Mesodermal cell (in vitro differentiated cells): ENCODE results near the gene ENDOG.
"Not testable (repeated sequence)": the region's sequence is repeated elsewhere in the genome, so short reads cannot be mapped to it uniquely, and the experiment has no call there.

Experiments
- H3K27ac ChIP-seq: 2 replicates; pipeline ENCODE4 v1.7.0; 2013; ENCODE audit warnings: mild to moderate bottlenecking, low read depth, low read length, moderate library complexity; ENCODE audit not compliant: severe bottlenecking
- H3K36me3 ChIP-seq: 2 replicates; pipeline ENCODE4 v1.7.1; 2013; ENCODE audit warnings: mild to moderate bottlenecking, low read length, moderate library complexity; ENCODE audit not compliant: control insufficient read depth, insufficient read depth
- H3K4me1 ChIP-seq: one replicate; pipeline ENCODE4 v1.7.1; 2013; ENCODE audit warnings: mild to moderate bottlenecking, low read length; ENCODE audit not compliant: insufficient read depth, control insufficient read depth, poor library complexity, severe bottlenecking
- H3K4me3 ChIP-seq: 2 replicates; pipeline ENCODE4 v1.7.0; 2013; ENCODE audit warnings: low read length, control low read depth, mild to moderate bottlenecking; ENCODE audit not compliant: insufficient read depth, poor library complexity, severe bottlenecking; ENCODE audit errors: extremely low read depth
- H3K9me3 ChIP-seq: 2 replicates; pipeline ENCODE4 v1.7.1; 2013; ENCODE audit warnings: mild to moderate bottlenecking, low read length, moderate library complexity; ENCODE audit not compliant: control insufficient read depth
- WGBS, 2 experiments: methylation state at CpG; one replicate each; pipeline ENCODE4 v1.1.5; 2013; ENCODE audit warnings: missing lambda C conversion rate in 2 of 2; ENCODE audit not compliant: insufficient coverage in 2 of 2; 5-methylcytosine and 5-hydroxymethylcytosine counted together

The ENDOG gene

DNA sequence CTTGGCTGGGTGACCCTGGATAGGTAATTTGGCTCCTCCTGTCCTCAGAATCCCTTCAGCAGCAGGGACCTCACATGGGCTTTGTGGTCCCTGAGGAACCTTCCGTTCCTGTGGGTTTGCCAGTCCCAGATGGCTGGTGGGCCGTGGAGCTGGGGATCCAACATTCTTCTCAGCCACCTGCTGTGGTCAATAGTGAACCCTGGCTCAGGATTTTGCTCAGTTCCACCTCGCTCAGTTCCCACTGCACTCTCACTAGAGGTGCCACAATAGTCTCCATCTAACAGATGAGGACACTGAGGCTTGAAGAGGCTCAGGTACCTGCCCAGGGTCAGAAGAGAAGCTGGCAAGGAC is 28.4 kb downstream of the ENDOG start:
- Histone ChIP-seq H3K9me3 (peaks cover 13% of the 10 kb centered on the region), H3K4me1 (no peaks in the 10 kb centered on the region), H3K27ac (no peak overlapping the region), H3K4me3 (no peak overlapping the region), H3K36me3 (peaks cover 13% of the 10 kb centered on the region)
- WGBS, 2 experiments, result 93 to 97% methylated on average over 3 of the region's 3 CpGs

DNA sequence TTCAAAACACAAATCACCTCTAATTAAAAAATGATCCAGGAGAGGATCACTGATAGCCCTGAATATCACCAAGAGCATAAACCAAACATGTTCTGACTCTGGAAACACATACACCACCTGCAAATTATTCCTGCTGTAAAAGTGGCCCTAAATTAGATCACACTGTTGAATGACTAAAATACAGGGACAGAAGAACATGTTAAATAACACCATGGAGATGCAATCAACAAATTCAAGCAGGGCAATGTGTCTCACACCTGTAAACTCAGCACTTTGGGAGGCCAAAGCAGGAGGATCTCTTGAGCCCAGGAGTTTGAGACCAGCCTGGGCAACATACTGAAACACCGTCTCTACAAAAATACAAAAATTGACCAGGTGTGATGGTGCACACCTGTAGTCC is 29.5 kb downstream of the ENDOG start:
- Histone ChIP-seq H3K4me3 (no peak overlapping the region), H3K9me3 (peaks cover 13% of the 10 kb centered on the region), H3K27ac (no peak overlapping the region), H3K36me3 (peaks cover 3% of the 10 kb centered on the region), H3K4me1 (no peaks in the 10 kb centered on the region)
- 83 to 100% methylated on average over 1 of the region's 1 CpG for WGBS, 2 experiments

DNA sequence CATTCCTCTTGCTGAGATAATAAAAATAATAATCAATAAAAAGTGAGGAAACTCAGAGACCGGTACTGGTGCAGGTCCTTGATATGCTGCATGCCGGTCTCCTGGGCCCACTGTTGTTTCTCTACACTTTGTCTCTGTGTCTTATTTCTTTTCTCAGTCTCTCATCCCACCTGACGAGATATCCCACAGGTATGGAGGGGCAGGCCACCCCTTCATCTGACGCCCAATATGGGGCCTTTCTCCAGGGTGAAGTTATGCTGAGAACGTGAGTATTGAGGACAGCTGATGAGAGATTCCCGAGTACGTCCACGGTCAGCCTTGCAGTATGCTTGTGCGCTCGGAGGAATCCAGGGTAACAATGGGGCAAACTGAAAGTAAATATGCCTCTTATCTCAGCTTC is 32.7 kb downstream of the ENDOG start:
- H3K4me3 ChIP-seq, H3K36me3 ChIP-seq, H3K27ac ChIP-seq, H3K4me1 ChIP-seq: not testable (repeated sequence)
- H3K9me3 ChIP-seq, result peaks cover 13% of the 10 kb centered on the region
- WGBS, 2 experiments, result 100% methylated on average over 4 to 8 of the region's 10 CpGs

DNA sequence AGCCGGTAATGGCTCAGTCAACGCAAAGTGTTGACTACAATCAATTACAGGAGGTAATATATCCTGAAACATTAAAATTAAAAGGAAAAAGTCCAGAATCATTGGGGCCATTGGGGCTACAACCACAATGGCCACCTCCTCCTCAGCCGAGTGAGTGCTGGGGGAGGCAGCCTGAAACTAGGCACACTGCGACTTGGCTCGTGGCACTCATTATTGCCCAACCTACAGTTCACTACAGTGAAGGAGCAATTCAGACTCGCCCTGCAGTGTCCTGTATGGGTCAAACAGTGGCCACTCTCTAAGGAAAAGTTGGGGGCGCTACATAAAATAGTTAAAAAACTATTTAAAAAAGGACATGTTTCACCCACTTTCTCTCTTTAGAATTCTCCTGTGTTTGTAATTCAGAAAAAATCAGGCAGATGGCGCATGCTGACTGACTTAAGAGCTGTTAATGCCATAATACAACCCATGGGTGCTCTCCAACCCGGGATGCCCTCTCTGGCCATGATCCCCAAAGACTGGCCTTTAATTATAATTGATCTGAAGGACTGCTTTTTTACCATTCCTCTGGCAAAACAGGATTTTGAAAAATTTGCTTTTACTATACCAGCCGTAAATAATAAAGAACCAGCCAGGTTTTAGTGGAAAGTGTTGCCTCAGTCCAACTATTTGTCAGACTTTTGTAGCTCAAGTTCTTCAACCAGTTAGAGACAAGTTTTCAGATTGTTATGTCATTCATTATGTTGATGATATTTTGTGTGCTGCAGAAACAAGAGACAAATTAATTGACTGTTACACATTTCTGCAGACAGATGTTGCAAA is 33.7 kb downstream of the ENDOG start:
- peaks cover 13% of the 10 kb centered on the region for H3K9me3 ChIP-seq
- 85 to 95% methylated on average over 4 to 5 of the region's 10 CpGs for WGBS, 2 experiments
- not testable (repeated sequence) for H3K4me3 ChIP-seq, H3K36me3 ChIP-seq, H3K27ac ChIP-seq, H3K4me1 ChIP-seq

DNA sequence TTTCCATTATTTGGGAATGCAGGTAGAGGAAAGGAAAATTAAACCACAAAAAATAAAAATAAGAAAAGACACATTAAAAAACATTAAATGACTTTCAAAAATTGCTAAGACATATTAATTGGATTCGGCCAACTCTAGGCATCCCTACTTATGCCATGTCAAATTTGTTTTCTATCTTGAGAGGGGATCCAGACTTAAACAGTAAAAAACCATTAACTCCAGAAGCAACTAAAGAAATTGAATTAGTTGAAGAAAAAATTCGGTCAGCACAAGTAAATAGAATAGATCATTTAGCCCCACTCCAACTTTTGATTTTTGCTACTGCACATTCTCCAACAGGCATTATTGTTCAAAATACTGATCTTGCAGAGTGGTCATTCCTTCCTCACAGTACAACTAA is 34.3 kb downstream of the ENDOG start:
- H3K27ac ChIP-seq, H3K36me3 ChIP-seq, H3K4me3 ChIP-seq, H3K4me1 ChIP-seq: not testable (repeated sequence)
- peaks cover 12% of the 10 kb centered on the region for H3K9me3 ChIP-seq
- WGBS, 2 experiments, result 100% methylated on average over 1 of the region's 2 CpGs; no CpG with 5 or more reads in 1 of the 2 experiments

DNA sequence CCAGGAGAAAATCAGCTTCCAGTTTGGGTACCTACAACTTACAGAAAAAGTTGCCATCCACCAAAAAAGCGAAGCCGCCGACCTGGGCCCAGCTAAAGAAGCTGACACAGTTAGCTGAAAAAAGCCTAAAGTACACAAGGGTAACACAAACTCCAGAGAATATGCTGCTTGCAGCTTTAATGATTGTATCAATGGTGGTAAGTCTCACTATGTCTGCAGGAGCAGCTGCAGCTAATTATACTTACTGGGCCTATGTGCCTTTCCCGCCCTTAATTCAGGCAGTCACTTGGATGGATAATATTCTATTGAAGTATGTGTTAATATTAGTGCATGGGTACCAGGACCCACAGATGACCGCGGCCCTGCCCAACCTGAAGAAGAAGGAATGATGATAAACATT is 36.2 kb downstream of the ENDOG start:
- H3K27ac ChIP-seq, H3K4me1 ChIP-seq, H3K9me3 ChIP-seq, H3K4me3 ChIP-seq, H3K36me3 ChIP-seq: not testable (repeated sequence)
- WGBS, 2 experiments, result 100% methylated on average over 3 of the region's 6 CpGs

DNA sequence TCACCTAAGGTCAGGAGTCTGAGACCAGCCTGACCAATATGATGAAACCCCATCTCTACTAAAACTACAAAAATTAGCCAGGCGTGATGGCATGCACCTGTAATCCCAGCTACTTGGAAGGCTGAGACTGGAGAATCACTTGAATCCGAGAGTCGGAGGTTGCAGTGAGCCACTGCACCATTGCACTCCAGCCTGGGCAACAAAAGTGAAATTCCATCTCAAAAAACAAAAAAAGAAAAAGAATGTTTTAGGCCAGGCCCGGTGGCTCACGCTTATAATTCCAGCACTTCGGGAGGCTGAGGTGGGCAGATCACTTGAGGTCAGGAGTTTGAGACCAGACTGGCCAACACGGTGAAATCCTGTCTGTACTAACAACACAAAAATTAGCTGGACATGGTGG is 40.2 kb downstream of the ENDOG start:
- WGBS, 2 experiments, result 91 to 94% methylated on average over 7 of the region's 7 CpGs
- H3K27ac ChIP-seq, result not testable (repeated sequence)

DNA sequence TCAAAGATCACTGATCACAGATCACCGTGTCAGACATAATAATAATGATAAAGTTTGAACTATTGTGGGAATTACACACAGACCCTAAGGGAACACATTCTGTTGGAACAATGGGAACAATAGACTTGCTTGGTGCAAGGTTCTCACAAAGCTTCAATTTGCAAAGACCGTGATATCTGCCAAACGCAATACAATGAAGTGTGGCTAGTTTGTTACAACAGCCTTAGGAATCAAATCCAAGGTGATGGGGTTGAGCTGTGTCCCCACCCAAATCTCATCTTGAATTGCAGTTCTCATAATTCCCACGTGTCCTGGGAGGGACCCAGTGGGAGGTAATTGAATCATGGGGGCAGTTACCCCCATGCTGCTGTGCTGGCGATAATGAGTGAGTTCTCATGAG is 42.6 kb downstream of the ENDOG start:
- Histone ChIP-seq H3K4me1 (no peaks in the 10 kb centered on the region), H3K27ac (no peak overlapping the region), H3K4me3 (no peak overlapping the region), H3K9me3 (no peaks in the 10 kb centered on the region), H3K36me3 (no peaks in the 10 kb centered on the region)
- 90% methylated on average over 3 to 5 of the region's 5 CpGs for WGBS, 2 experiments

More for the DNA sequence above, 40.2 kb downstream of the ENDOG start:
- not testable (repeated sequence) for H3K4me1 ChIP-seq, H3K36me3 ChIP-seq, H3K9me3 ChIP-seq, H3K4me3 ChIP-seq

DNA sequence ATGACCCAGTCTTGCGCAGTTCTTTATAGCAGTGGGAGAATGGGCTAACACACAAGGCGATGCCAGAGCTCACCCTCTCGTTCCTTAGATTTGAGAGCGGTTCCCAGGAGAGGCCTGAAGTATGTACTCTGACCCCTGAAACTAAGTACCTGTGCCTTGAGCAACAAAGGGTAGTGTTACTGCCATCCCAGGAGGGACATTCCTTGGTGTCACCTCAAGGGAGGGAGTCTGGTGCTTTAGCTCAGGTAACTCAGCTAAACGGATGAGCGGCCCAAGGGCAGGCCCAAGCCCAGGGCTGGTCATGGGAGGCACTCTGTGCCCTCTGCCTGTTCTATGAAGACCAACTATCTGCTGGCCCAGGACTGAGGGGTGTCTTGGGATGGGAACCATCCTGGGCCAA is 43.2 kb downstream of the ENDOG start:
- Histone ChIP-seq H3K4me3 (no peak overlapping the region), H3K36me3 (no peaks in the 10 kb centered on the region), H3K27ac (no peak overlapping the region), H3K9me3 (no peaks in the 10 kb centered on the region), H3K4me1 (no peaks in the 10 kb centered on the region)
- 97 to 100% methylated on average over 3 to 4 of the region's 6 CpGs for WGBS, 2 experiments

DNA sequence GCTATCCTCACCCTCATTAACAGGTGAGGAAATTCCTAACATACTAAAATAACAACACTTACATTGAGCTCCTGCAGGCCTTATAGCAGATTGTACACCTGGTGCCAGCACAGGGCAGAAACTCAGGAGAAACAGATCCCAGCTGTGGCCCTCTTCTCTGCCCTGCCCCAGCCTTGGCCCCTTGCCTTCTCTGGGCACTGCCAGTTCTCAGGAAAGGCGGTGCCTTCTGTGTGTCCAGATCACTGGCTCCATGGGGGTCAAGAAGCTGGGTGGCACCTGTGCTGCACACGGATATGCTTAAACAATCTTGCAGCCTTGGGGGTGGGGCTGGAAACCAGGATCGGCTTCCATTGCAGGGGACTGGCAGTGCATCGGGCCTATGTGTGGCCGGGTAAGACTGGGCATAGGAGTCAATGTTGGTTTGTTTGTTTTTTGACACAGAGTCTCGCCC is 44.1 kb downstream of the ENDOG start:
- Histone ChIP-seq H3K4me1 (no peaks in the 10 kb centered on the region), H3K9me3 (no peaks in the 10 kb centered on the region), H3K27ac (no peak overlapping the region), H3K36me3 (no peaks in the 10 kb centered on the region), H3K4me3 (no peak overlapping the region)
- 97 to 100% methylated on average over 6 of the region's 6 CpGs for WGBS, 2 experiments

DNA sequence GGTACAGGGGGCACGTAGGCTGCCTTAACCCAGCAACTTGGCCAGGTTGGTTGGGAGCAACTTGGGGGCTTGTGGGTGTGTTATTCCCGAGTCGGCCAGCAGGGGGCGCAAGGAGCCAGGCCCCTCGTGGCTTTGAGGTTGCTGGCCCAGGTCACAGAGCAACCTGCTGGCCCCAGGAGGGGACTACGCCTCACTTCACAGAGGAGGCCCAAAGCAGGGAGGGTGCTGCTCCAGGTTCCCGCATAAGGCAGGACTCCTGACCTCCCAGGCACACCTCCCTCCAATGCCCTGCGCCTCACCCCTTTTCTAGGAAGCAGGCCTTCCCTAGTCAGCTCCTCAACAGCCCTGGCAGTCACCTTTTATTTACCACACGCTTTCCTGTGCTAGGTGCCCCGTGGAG is 45.3 kb downstream of the ENDOG start:
- H3K36me3 ChIP-seq, result no peaks in the 10 kb centered on the region
- no peaks in the 10 kb centered on the region for H3K9me3 ChIP-seq
- no peak overlapping the region for H3K27ac ChIP-seq
- H3K4me1 ChIP-seq, result no peaks in the 10 kb centered on the region
- 38 to 78% methylated on average over 5 to 10 of the region's 10 CpGs for WGBS, 2 experiments
- no peak overlapping the region for H3K4me3 ChIP-seq
